ENCODE measurements around the gene RAD51. TPM values are rescaled to one million over a fixed set of nuclear protein-coding genes. Genes with fewer than 3 reads are reported as not detected.

The RAD51 gene
- total and polyA plus RNA-seq, 2 experiments from 2014 or later = 4.9 to 5.0 TPM

- H3K27me3 ChIP-seq = no peaks in the 10 kb centered on the region
- peak; percentile 93 for DNase-seq (ENCODE audit: low spot score)
- no peaks in the 10 kb centered on the region for H3K36me3 ChIP-seq (replicated peaks; ENCODE audit: insufficient read depth, low read depth)
- H3K79me2 ChIP-seq = no peaks in the 10 kb centered on the region
- H3K9me2 ChIP-seq (replicated peaks; ENCODE audit: insufficient read depth) = no peaks in the 10 kb centered on the region
- peak within 1 kb of the TSS; percentile 93 for H3K4me2 ChIP-seq
- peak within 1 kb of the TSS; percentile 57 for H3K4me3 ChIP-seq
- H4K20me1 ChIP-seq (ENCODE audit: insufficient read depth, poor library complexity, severe bottlenecking) = no peaks in the 10 kb centered on the region
- WGBS (ENCODE audit: low lambda C conversion rate, missing lambda C conversion rate) = 2% methylated on average over 59 of the region's 75 CpGs
- TF ChIP-seq CTCF (IDR thresholded peaks at IDR 0.05; ENCODE audit: poor library complexity) (peak; percentile 48), EZH2phosphoT487 (IDR thresholded peaks at IDR 0.05; ENCODE audit: low read depth, severe bottlenecking, unreplicated experiment) (no peak)
- no peaks in the 10 kb centered on the region for H3K9me3 ChIP-seq (ENCODE audit: low read depth)
- H3K27ac ChIP-seq = peak within 1 kb of the TSS; percentile 97
- peak within 1 kb of the TSS; percentile 84 for H2AFZ ChIP-seq
- peaks cover 27% of the 10 kb centered on the region for H3K4me1 ChIP-seq (ENCODE audit: insufficient read depth)
Measured at GRCh38 chr15:40763801-40764628, 69.0 kb downstream of the RAD51 start, which contains the start of gene GCHFR. TSS of gene GCHFR (plus strand) at chr15:40764068. CDS start at chr15:40764181, 113 bp downstream.

GRCh38 chr15:40764629-40765103, 69.7 kb downstream of the RAD51 start:
- no peaks in the 10 kb centered on the region for H3K9me3 ChIP-seq (ENCODE audit: low read depth)
- no peaks in the 10 kb centered on the region for H3K79me2 ChIP-seq
- TF ChIP-seq CTCF (IDR thresholded peaks at IDR 0.05; ENCODE audit: poor library complexity) (no peak), EZH2 (IDR thresholded peaks at IDR 0.05; ENCODE audit: borderline replicate concordance) (no peak), EZH2phosphoT487 (IDR thresholded peaks at IDR 0.05; ENCODE audit: low read depth, severe bottlenecking, unreplicated experiment) (no peak)
- peak overlapping the region; percentile 57 for H3K4me3 ChIP-seq
- H3K9me2 ChIP-seq (replicated peaks; ENCODE audit: insufficient read depth) = no peaks in the 10 kb centered on the region
- peak overlapping the region; percentile 97 for H3K27ac ChIP-seq
- H3K4me2 ChIP-seq = peak overlapping the region; percentile 93
- H4K20me1 ChIP-seq (ENCODE audit: insufficient read depth, poor library complexity, severe bottlenecking) = no peaks in the 10 kb centered on the region
- peaks cover 33% of the 10 kb centered on the region for H3K4me1 ChIP-seq (ENCODE audit: insufficient read depth)
- DNase-seq (ENCODE audit: low spot score) = no peak
- 28% methylated on average over 8 of the region's 8 CpGs for WGBS (ENCODE audit: low lambda C conversion rate, missing lambda C conversion rate)
- H2AFZ ChIP-seq = peak overlapping the region; percentile 84
- no peaks in the 10 kb centered on the region for H3K36me3 ChIP-seq (replicated peaks; ENCODE audit: insufficient read depth, low read depth)
- no peaks in the 10 kb centered on the region for H3K27me3 ChIP-seq

GRCh38 chr15:40766194-40766815, 71.3 kb downstream of the RAD51 start:
- 82% methylated on average over 7 of the region's 7 CpGs for WGBS (ENCODE audit: low lambda C conversion rate, missing lambda C conversion rate)
- Histone ChIP-seq H3K4me3 (no peak overlapping the region), H3K36me3 (replicated peaks; ENCODE audit: insufficient read depth, low read depth) (no peaks in the 10 kb centered on the region)

More at GRCh38 chr15:40766194-40766815, 71.3 kb downstream of the RAD51 start:
- Histone ChIP-seq H2AFZ (no peak overlapping the region), H3K9me3 (ENCODE audit: low read depth) (no peaks in the 10 kb centered on the region), H4K20me1 (ENCODE audit: insufficient read depth, poor library complexity, severe bottlenecking) (no peaks in the 10 kb centered on the region), H3K4me2 (peak overlapping the region; percentile 93), H3K27ac (peak overlapping the region; percentile 97), H3K79me2 (no peaks in the 10 kb centered on the region), H3K4me1 (ENCODE audit: insufficient read depth) (peaks cover 43% of the 10 kb centered on the region), H3K27me3 (no peaks in the 10 kb centered on the region), H3K9me2 (replicated peaks; ENCODE audit: insufficient read depth) (no peaks in the 10 kb centered on the region)
- no peak for TF ChIP-seq CTCF (IDR thresholded peaks at IDR 0.05; ENCODE audit: poor library complexity)
- TF ChIP-seq EZH2 (IDR thresholded peaks at IDR 0.05; ENCODE audit: borderline replicate concordance) = no peak
- no peak for TF ChIP-seq EZH2phosphoT487 (IDR thresholded peaks at IDR 0.05; ENCODE audit: low read depth, severe bottlenecking, unreplicated experiment)
- DNase-seq (ENCODE audit: low spot score) = no peak
